Right ventricle myocardium inferior (tissue), 1 donor: ENCODE data around the gene ITPR2. TPM values are rescaled to one million over a fixed set of nuclear protein-coding genes. Genes with fewer than 3 reads are reported as not detected.
"Not testable (repeated sequence)": the region's sequence is repeated elsewhere in the genome, so short reads cannot be mapped to it uniquely, and the experiment has no call there.

Experiments
- ATAC-seq: fragments of 200-7000 bp; cut with Tn5 transposase; one replicate; pipeline ENCODE4 v1.9.1; 2020; ENCODE audit warnings: mild to moderate bottlenecking, moderate library complexity
- DNase-seq: peaks from one replicate; pipeline ENCODE4 v3.0.0; 2021; ENCODE audit errors: missing footprints
- intact Hi-C: fragments of 100-400 bp; cut with DNase I; formaldehyde crosslinking; loops from one replicate; pipeline ENCODE4 v1.11.0; 2022
- total RNA-seq: library from RNA; stranded (reverse); fragmentation: NEBNext Ultra II Directional; extraction: Animal tissue kit (Norgen Biotek cat#: 25700); gene quantifications from one replicate; pipeline ENCODE4 v1.2.1, GENCODE V29; 2021
- donor health status: DM: no; HTN: yes; CAD: no; lungs with severe emphysema.

Gene ITPR2
- total RNA-seq, 1 donor from 2014 or later, result 14.3 TPM

- DNase-seq (no peak), ATAC-seq (no peak)
- intact Hi-C loops, result no loop called here
Measured at GRCh38 chr12:26800858-26801257, 32.1 kb downstream of the ITPR2 start.

GRCh38 chr12:26800347-26800746 is 32.6 kb downstream of the ITPR2 start:
- ATAC-seq (no peak), DNase-seq (no peak)
- intact Hi-C loops, result no loop called here

GRCh38 chr12:26799741-26800140 is 33.3 kb downstream of the ITPR2 start:
- DNase-seq (no peak), ATAC-seq (no peak)
- intact Hi-C loops, result no loop called here

- ATAC-seq (no peak), DNase-seq (no peak)
- intact Hi-C loops, result no loop called here
Measured at GRCh38 chr12:26798640-26799039, 34.4 kb downstream of the ITPR2 start.

- no peak for DNase-seq
- no peak for ATAC-seq
- intact Hi-C loops, result no loop called here
Measured at GRCh38 chr12:26798023-26798422, 35.0 kb downstream of the ITPR2 start.

- intact Hi-C loops, result no loop called here
- DNase-seq (no peak), ATAC-seq (no peak)
Measured at GRCh38 chr12:26795910-26796309, 37.1 kb downstream of the ITPR2 start.

- DNase-seq (no peak), ATAC-seq (peak; percentile 50)
- intact Hi-C loops, result no loop called here
Measured at GRCh38 chr12:26791301-26791791, 41.6 kb downstream of the ITPR2 start.

GRCh38 chr12:26790645-26790994 is 42.4 kb downstream of the ITPR2 start:
- intact Hi-C loops, result no loop called here
- no peak for ATAC-seq
- DNase-seq, result no peak

- no peak for ATAC-seq
- no peak for DNase-seq
- intact Hi-C loops, result no loop called here
Measured at GRCh38 chr12:26789731-26790644, 43.0 kb downstream of the ITPR2 start.

- ATAC-seq (peak; percentile 50), DNase-seq (no peak)
Measured at GRCh38 chr12:26786865-26787514, 46.0 kb downstream of the ITPR2 start.

GRCh38 chr12:26786491-26786864 is 46.5 kb downstream of the ITPR2 start:
- DNase-seq (no peak), ATAC-seq (no peak)
- intact Hi-C loops, result no loop called here

More at GRCh38 chr12:26786865-26787514, 46.0 kb downstream of the ITPR2 start:
- intact Hi-C loops, result no loop called here

GRCh38 chr12:26783816-26784379 is 49.1 kb downstream of the ITPR2 start:
- ATAC-seq, intact Hi-C loops, DNase-seq: not testable (repeated sequence)

GRCh38 chr12:26783131-26783526 is 49.9 kb downstream of the ITPR2 start:
- intact Hi-C loops, result no loop called here
- ATAC-seq (no peak), DNase-seq (no peak)

- intact Hi-C loops, result no loop called here
- ATAC-seq, result no peak
- DNase-seq, result no peak
Measured at GRCh38 chr12:26782372-26783130, 50.4 kb downstream of the ITPR2 start.

- ATAC-seq, DNase-seq, intact Hi-C loops: not testable (repeated sequence)
Measured at GRCh38 chr12:26780656-26781055, 52.3 kb downstream of the ITPR2 start.

GRCh38 chr12:26778173-26778775 is 54.7 kb downstream of the ITPR2 start:
- DNase-seq, ATAC-seq, intact Hi-C loops: not testable (repeated sequence)

- intact Hi-C loops, result no loop called here
- no peak for ATAC-seq
- DNase-seq, result no peak
Measured at GRCh38 chr12:26777236-26777635, 55.8 kb downstream of the ITPR2 start.

GRCh38 chr12:26775991-26776390 is 57.0 kb downstream of the ITPR2 start:
- ATAC-seq, DNase-seq, intact Hi-C loops: not testable (repeated sequence)
